Measurements from ENCODE around the gene C8G. TPM values are rescaled to one million over a fixed set of nuclear protein-coding genes. Genes with fewer than 3 reads are reported as not detected.
A peak's percentile ranks its signal among the peaks of the same experiment; 100 is the strongest.

C8G gene
- total and polyA plus RNA-seq, 2 of the 13 experiments (the other 11 are each of a cell fraction or from before 2014, with no cell fraction given), result 4.9 to 12.8 TPM

- TF ChIP-seq HIVEP1 (CRISPR knock-in tag; IDR thresholded peaks at IDR 0.05) (no peak; the same call in none of the 2 replicates), NFYC (CRISPR knock-in tag; IDR thresholded peaks at IDR 0.05) (0 out of 2 replicates have a peak, but pooled peaks have one; percentile 13), ZNF230 (CRISPR knock-in tag; IDR thresholded peaks at IDR 0.05) (0 out of 2 replicates have a peak, but pooled peaks have one; percentile 58), GATAD1 (CRISPR knock-in tag; IDR thresholded peaks at IDR 0.05) (peak; percentile 75), ARNTL (CRISPR knock-in tag; IDR thresholded peaks at IDR 0.05) (0 out of 2 replicates have a peak, but pooled peaks have one; percentile 47), PAXIP1 (CRISPR knock-in tag; conservative IDR thresholded peaks at IDR 0.05) (peak; percentile 89), ZNF275 (CRISPR knock-in tag; IDR thresholded peaks at IDR 0.05; ENCODE audit: borderline replicate concordance) (no peak), KMT2A (CRISPR knock-in tag; IDR thresholded peaks at IDR 0.05) (peak; percentile 70), PAX8 (CRISPR knock-in tag; IDR thresholded peaks at IDR 0.05; ENCODE audit: borderline replicate concordance) (0 out of 2 replicates have a peak, but pooled peaks have one; percentile 17), AGO1 (IDR thresholded peaks at IDR 0.05; ENCODE audit: low read depth, low read length, poor library complexity, severe bottlenecking) (peak; percentile 79), FOXP4 (CRISPR knock-in tag; IDR thresholded peaks at IDR 0.05) (peak; percentile 22; the same call in 1 of the 2 replicates), NR2F2 (IDR thresholded peaks at IDR 0.05; ENCODE audit: borderline replicate concordance, low read depth) (no peak), NRL (CRISPR knock-in tag; IDR thresholded peaks at IDR 0.05; ENCODE audit: borderline replicate concordance) (no peak), KDM1A (CRISPR knock-in tag; IDR thresholded peaks at IDR 0.05) (peak; percentile 36; the same call in 1 of the 2 replicates), KDM2A (CRISPR knock-in tag; IDR thresholded peaks at IDR 0.05; ENCODE audit: borderline replicate concordance, low read depth) (peak; percentile 65), JUN (CRISPR knock-in tag; IDR thresholded peaks at IDR 0.05) (peak; percentile 48; the same call in 1 of the 2 replicates), ELF4 (CRISPR knock-in tag; IDR thresholded peaks at IDR 0.05; ENCODE audit: borderline replicate concordance) (0 out of 2 replicates have a peak, but pooled peaks have one; percentile 59)
- TF ChIP-seq, protein P1, sequence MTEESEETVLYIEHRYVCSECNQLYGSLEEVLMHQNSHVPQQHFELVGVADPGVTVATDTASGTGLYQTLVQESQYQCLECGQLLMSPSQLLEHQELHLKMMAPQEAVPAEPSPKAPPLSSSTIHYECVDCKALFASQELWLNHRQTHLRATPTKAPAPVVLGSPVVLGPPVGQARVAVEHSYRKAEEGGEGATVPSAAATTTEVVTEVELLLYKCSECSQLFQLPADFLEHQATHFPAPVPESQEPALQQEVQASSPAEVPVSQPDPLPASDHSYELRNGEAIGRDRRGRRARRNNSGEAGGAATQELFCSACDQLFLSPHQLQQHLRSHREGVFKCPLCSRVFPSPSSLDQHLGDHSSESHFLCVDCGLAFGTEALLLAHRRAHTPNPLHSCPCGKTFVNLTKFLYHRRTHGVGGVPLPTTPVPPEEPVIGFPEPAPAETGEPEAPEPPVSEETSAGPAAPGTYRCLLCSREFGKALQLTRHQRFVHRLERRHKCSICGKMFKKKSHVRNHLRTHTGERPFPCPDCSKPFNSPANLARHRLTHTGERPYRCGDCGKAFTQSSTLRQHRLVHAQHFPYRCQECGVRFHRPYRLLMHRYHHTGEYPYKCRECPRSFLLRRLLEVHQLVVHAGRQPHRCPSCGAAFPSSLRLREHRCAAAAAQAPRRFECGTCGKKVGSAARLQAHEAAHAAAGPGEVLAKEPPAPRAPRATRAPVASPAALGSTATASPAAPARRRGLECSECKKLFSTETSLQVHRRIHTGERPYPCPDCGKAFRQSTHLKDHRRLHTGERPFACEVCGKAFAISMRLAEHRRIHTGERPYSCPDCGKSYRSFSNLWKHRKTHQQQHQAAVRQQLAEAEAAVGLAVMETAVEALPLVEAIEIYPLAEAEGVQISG (CRISPR knock-in tag; IDR thresholded peaks at IDR 0.05), result peak; percentile 50; the same call in 1 of the 2 replicates
Measured at GRCh38 chr9:136944519-136945332, at the start of gene C8G, which contains the start of gene FBXW5 (continued).
